IgD-negative memory B cell (primary cell): ENCODE measurements around the gene NPAS3. TPM values are rescaled to one million over a fixed set of nuclear protein-coding genes. Genes with fewer than 3 reads are reported as not detected.

Experiments used
- H3K27ac Mint-ChIP-seq, 3 donors: one replicate each; pipeline ENCODE4 v1.8.0; 2020 to 2022; ENCODE audit warnings: mild to moderate bottlenecking in 3 of 3, mixed read lengths in 3 of 3, moderate library complexity in 1 of 3
- H3K27me3 Mint-ChIP-seq: one replicate; pipeline ENCODE4 v1.8.0; 2021; ENCODE audit warnings: mixed read lengths
- H3K36me3 Mint-ChIP-seq: one replicate; pipeline ENCODE4 v1.8.0; 2020; ENCODE audit warnings: mild to moderate bottlenecking, mixed read lengths
- H3K4me1 Mint-ChIP-seq, 3 donors: one replicate each; pipeline ENCODE4 v1.8.0; 2020 to 2022; ENCODE audit warnings: mixed read lengths in 3 of 3, mild to moderate bottlenecking in 1 of 3
- H3K4me3 Mint-ChIP-seq, 4 donors: one replicate each; pipeline ENCODE4 v1.8.0; 2020 to 2022; ENCODE audit warnings: mild to moderate bottlenecking in 4 of 4, mixed read lengths in 4 of 4, moderate library complexity in 3 of 4
- H3K9me3 Mint-ChIP-seq, 3 donors: one replicate each; pipeline ENCODE4 v1.8.0; 2020 to 2021; ENCODE audit warnings: mixed read lengths in 3 of 3, mild to moderate bottlenecking in 1 of 3
- polyA plus RNA-seq: library from polyadenylated mRNA; unstranded; fragments of 300-500 nt; fragmentation: Illumina TruSeq; gene quantifications from one replicate; pipeline ENCODE4 v1.2.3, GENCODE V29; 2021

Gene NPAS3
- polyA plus RNA-seq, 1 donor from 2014 or later, result not detected

DNA sequence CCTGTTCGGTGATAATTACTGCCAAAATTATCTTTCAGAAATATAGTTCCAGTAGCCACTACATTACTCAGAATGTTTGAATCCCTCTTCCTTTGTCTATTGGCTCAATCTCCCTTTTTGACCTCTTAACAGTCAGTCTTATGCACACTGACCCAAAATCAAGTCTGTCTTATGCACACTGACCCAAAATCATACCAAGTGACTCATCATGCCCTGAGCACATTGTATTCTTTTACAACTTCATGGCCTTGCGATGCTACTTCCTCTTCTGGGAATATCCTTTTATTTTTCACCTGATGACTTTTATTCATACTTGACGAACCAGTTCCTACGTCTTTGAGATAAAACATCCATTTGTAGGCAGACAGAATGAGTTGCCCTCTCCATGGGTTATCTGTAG, 182.3 kb downstream of the NPAS3 start:
- no peak overlapping the region for H3K4me3 Mint-ChIP-seq
- H3K36me3 Mint-ChIP-seq, result no peaks in the 10 kb centered on the region
- H3K4me1 Mint-ChIP-seq, result no peaks in the 10 kb centered on the region
- peak overlapping the region in 1 of 3 donors; percentile 14 for H3K27ac Mint-ChIP-seq
- no peaks in the 10 kb centered on the region for H3K27me3 Mint-ChIP-seq
- peaks cover 0 to 2% (median 0%) of the 10 kb centered on the region in 3 donors for H3K9me3 Mint-ChIP-seq

DNA sequence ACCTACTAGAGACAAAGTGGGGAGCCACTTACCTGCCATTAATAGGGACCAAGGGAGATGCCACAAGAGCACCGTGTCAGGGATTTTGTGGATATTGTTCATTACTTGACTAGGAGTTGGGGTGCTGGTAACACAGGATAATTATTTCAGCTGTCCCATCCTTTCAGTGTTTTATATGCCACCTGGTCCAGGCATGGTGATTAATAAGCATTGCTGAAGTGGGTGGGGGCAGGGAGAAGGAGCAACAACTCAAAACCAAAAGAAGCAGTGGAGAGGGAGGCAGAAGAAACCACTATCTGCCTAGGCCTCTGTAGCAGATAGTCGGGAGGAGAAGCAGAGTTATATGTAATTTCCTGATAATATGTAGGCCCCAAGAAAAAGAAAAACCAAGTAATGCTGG, 184.6 kb downstream of the NPAS3 start:
- H3K4me3 Mint-ChIP-seq, result no peak overlapping the region
- H3K4me1 Mint-ChIP-seq, result no peaks in the 10 kb centered on the region
- H3K27ac Mint-ChIP-seq, result no peak overlapping the region
- peaks cover 2 to 3% (median 3%) of the 10 kb centered on the region in 3 donors for H3K9me3 Mint-ChIP-seq
- no peaks in the 10 kb centered on the region for H3K36me3 Mint-ChIP-seq
- no peaks in the 10 kb centered on the region for H3K27me3 Mint-ChIP-seq

DNA sequence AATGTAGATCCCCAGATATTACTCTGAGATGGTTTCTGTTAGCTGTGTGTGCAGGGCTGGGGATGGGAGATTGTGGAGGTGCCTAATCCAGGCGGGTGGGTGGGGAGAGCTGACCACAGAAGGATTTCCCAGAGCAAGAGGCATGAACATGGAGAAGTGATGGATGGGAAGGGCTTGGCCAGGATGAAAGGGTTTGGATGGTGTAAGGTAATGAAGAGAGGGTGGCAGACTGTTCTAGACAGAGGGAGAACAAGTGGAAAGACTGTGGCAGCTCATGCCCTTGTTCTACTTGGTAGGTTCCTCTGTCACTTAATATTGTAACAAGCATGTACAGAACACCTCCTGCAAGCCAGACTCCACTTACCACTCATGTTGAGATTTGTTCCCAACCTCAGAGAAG, 187.8 kb downstream of the NPAS3 start:
- no peak overlapping the region for H3K27ac Mint-ChIP-seq
- peaks cover 3% of the 10 kb centered on the region in 3 donors for H3K9me3 Mint-ChIP-seq
- H3K4me1 Mint-ChIP-seq, result no peaks in the 10 kb centered on the region
- no peak overlapping the region for H3K4me3 Mint-ChIP-seq
- no peaks in the 10 kb centered on the region for H3K36me3 Mint-ChIP-seq
- H3K27me3 Mint-ChIP-seq, result no peaks in the 10 kb centered on the region

DNA sequence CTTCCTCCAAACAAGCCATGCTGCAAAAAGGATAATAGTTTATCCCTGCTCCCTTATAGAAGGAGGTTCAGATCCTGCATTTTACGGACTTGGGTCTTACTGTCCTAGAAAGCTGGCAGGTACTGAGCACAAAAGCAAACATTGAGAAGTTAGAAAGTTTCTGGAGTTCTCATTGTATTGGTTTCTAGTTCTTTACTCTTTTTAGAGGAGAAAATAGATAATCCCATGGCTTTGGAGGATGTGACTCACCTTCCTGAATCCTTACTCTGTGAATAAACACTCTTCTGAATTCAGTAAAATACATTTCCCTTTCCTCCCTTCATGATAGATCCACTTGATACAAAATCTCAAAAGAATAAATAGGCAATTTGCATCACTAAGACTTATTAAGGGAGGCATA, 188.9 kb downstream of the NPAS3 start:
- peaks cover 3 to 6% (median 3%) of the 10 kb centered on the region in 3 donors for H3K9me3 Mint-ChIP-seq
- H3K36me3 Mint-ChIP-seq, result no peaks in the 10 kb centered on the region
- H3K27ac Mint-ChIP-seq, result no peak overlapping the region
- no peaks in the 10 kb centered on the region for H3K27me3 Mint-ChIP-seq
- H3K4me1 Mint-ChIP-seq, result no peaks in the 10 kb centered on the region
- H3K4me3 Mint-ChIP-seq, result no peak overlapping the region

DNA sequence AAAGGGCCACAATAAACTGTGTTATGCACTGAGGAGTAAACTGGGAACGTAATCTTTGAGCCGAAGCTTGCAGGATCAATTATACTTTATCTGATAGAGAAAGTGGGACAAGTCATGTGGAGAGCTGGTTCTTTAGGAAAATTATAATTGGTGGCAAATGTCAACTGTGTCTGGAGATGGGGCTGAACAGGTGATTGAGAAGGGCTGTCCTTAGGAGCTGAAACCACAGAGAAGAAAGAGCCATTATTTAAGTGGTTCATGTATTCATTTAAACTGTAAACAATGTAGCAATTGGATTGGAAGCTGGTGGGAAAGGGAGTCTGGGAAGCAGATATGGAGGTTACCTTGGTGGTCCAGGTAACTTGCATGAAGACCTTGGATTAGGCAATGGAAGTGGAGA, 193.1 kb downstream of the NPAS3 start:
- no peaks in the 10 kb centered on the region for H3K4me1 Mint-ChIP-seq
- H3K4me3 Mint-ChIP-seq, result no peak overlapping the region
- H3K9me3 Mint-ChIP-seq, result peaks cover 0 to 3% (median 2%) of the 10 kb centered on the region in 3 donors
- H3K27ac Mint-ChIP-seq, result no peak overlapping the region
- H3K36me3 Mint-ChIP-seq, result no peaks in the 10 kb centered on the region
- H3K27me3 Mint-ChIP-seq, result no peaks in the 10 kb centered on the region

DNA sequence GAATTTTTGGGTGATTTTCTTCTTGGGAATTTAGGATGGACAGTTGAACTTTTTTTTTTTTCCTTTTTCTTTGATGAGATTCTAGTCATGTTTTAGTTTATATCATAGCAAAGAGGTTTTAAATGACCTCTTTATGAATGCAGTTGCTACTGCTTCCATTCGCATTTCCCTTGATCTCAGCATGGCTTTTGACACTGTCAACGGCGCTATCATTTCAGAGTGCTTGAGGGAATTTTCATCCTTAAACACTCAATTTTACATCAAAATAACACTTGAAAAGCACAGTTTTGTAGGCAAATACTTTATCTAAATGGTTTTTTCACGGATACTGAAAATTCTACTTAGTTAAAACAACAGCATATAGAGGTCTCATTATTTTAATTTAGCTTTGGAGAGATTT, 195.5 kb downstream of the NPAS3 start:
- H3K36me3 Mint-ChIP-seq, result no peaks in the 10 kb centered on the region
- no peaks in the 10 kb centered on the region for H3K4me1 Mint-ChIP-seq
- no peak overlapping the region for H3K27ac Mint-ChIP-seq
- peaks cover 0 to 4% (median 2%) of the 10 kb centered on the region in 3 donors for H3K9me3 Mint-ChIP-seq
- no peak overlapping the region for H3K4me3 Mint-ChIP-seq
- no peaks in the 10 kb centered on the region for H3K27me3 Mint-ChIP-seq

DNA sequence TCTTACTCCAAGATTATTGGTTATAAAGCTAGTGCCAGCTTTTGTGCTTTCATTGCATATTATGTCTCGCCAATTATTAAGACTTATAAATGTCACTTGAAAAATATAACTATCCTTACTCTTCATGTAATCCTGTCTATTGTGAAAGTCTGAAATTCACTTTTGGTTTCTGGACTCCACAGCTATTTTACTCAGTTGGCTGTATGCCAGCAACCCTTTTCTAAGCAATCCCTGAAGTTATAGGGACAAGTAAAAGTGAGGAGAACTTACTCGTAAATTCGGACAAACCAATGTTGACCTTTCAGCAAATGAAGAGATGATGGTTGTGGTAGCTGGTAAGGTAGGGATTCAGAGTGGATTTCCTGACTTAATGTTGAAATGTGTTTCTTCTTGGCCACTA, 196.3 kb downstream of the NPAS3 start:
- H3K4me1 Mint-ChIP-seq, result no peaks in the 10 kb centered on the region
- no peak overlapping the region for H3K27ac Mint-ChIP-seq
- peaks cover 0 to 4% (median 3%) of the 10 kb centered on the region in 3 donors for H3K9me3 Mint-ChIP-seq
- no peaks in the 10 kb centered on the region for H3K36me3 Mint-ChIP-seq
- H3K27me3 Mint-ChIP-seq, result no peaks in the 10 kb centered on the region
- H3K4me3 Mint-ChIP-seq, result no peak overlapping the region

DNA sequence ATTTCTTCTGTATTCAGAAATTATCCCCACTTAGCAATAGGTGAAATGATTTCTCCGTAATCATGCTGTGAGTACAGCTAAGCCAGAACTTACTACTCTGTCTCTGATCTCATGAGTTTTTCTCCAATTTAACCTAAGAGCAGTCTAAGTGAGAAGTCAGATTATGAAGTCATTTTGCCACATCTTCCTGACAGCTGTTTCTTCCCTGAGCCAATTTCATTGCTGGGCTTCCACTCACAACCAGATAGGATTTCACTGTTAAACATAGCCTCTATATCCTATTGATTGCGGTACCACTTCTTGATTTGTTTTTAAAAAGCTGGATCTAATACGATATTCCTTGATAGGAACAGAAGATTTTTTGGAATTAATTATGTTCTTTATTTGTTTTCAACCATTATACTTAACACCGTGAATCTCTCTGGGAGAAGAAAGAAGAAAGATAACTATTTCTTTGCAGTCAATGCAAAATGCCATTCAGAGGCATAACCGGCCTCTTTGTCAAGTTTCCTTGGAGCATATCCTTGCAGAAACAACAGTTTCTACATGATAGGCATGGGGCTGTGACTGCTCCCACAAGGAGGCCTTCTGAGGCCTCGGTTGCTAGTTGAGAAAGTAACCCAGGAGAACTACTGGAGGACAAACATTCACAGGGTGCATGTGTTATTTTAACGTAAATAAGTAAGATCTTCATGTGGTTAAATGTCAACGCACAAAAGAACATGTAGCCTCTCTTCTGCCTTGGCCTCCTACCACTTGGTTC, 212.2 kb downstream of the NPAS3 start:
- Mint-ChIP-seq H3K9me3 (peaks cover 0 to 8% (median 2%) of the 10 kb centered on the region in 3 donors), H3K4me3 (no peak overlapping the region), H3K4me1 (no peaks in the 10 kb centered on the region), H3K36me3 (no peaks in the 10 kb centered on the region), H3K27ac (no peak overlapping the region), H3K27me3 (no peaks in the 10 kb centered on the region)

DNA sequence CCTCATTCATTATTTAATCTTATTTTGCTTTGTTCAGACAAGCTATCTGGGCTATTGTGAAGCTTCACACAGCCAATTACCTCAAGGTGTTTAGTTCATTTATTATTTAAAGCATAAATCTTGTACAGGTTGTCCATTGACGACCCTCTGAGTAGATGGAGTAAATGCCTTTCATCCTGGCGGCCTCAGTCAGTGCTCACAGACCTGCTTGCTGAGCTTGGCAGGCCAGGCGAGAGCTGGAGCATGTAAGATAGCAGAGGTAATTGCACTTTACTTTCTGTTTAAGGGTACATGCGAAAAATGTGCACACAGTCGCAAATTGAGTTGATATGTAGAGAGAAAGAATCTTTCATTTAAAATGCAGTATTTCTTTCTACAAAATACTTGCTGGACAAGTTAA, 224.4 kb downstream of the NPAS3 start:
- Mint-ChIP-seq H3K27me3 (no peaks in the 10 kb centered on the region), H3K36me3 (no peaks in the 10 kb centered on the region), H3K27ac (no peak overlapping the region), H3K9me3 (peaks cover 0 to 4% (median 3%) of the 10 kb centered on the region in 3 donors), H3K4me3 (peak overlapping the region in 1 of 4 donors; percentile 74), H3K4me1 (peaks cover 0 to 4% (median 0%) of the 10 kb centered on the region in 3 donors)

DNA sequence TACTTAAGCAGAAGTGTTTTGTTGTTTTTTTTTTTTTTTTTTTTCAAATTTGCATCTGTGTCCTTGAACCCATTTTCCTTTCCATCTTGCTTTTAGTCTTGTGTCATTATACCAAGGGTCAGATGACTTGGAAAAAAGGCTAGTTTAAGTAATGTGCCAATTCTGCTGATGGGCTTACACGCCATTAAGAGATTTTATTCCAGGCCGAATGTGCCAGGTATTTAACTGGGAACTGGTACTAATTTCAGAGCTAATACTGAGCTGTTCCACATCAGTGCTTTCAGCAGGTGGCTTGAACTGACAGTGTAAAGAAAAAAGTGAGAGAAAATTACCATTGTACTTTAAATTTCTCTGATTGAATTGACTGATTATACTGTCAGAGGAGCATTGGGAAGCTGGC, 224.9 kb downstream of the NPAS3 start:
- Mint-ChIP-seq H3K36me3 (no peaks in the 10 kb centered on the region), H3K27ac (no peak overlapping the region), H3K27me3 (no peaks in the 10 kb centered on the region), H3K9me3 (peaks cover 0 to 1% (median 0%) of the 10 kb centered on the region in 3 donors), H3K4me1 (peaks cover 0 to 4% (median 0%) of the 10 kb centered on the region in 3 donors), H3K4me3 (no peak overlapping the region)

DNA sequence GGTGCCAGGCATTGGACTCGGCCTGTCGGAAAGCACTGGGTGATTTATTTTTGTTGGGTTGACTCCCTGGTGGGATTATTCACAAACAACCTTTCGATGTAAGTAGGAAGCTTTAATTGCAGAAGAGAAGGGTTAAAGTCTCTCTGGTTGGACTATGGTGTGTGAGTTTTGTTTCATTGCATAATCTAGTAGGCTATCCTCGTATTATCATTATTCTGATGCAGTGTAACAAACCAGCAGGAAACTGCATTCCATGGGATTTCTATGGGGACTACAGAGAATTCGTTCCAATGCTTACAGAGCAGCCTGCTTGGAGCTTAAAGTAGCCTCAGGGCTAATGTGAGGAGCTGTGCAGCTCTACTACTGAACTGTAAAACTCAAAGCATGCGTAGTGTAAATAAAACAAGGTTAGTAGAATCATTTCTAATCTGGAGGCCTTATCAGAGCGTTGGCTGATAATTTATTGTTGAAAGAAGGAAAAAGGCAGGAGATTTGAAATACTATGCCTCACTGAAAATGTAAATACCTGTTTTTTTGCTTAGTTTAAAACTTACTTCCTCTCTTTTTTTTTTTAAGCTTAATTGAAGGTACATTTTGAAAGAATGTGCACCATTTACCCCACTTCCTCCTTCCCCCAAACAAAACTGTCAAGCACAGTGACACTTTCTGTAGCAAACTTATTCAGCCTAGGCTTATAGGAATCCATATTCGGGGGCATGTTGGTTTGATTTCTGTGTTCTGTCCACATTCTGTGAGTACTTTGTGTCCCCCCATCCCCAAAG, 226.7 kb downstream of the NPAS3 start:
- Mint-ChIP-seq H3K27ac (no peak overlapping the region), H3K4me3 (no peak overlapping the region), H3K36me3 (no peaks in the 10 kb centered on the region), H3K4me1 (peaks cover 0 to 4% (median 0%) of the 10 kb centered on the region in 3 donors), H3K27me3 (no peaks in the 10 kb centered on the region), H3K9me3 (peaks cover 0 to 4% (median 0%) of the 10 kb centered on the region in 3 donors)

DNA sequence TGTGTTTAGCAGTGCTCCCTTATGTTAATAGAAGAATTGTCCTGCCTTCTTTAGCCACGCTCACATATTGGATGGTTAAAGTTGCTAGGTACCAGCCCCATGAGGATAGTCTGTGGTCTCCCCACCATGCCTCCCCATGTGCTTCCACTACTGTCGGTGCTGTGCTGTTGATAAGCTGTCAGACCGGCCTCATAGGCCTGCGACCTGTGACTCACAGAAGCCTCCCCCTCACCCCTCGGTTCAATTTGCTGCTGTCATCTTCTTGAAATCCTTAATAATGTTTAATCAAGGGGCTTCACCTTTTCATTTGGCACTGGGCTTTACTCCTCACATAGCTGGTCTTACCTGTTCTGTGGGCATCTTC, 227.2 kb downstream of the NPAS3 start:
- Mint-ChIP-seq H3K4me1 (peaks cover 0 to 4% (median 0%) of the 10 kb centered on the region in 3 donors), H3K27me3 (no peaks in the 10 kb centered on the region), H3K9me3 (peaks cover 0 to 10% (median 1%) of the 10 kb centered on the region in 3 donors), H3K36me3 (no peaks in the 10 kb centered on the region), H3K4me3 (no peak overlapping the region), H3K27ac (no peak overlapping the region)

DNA sequence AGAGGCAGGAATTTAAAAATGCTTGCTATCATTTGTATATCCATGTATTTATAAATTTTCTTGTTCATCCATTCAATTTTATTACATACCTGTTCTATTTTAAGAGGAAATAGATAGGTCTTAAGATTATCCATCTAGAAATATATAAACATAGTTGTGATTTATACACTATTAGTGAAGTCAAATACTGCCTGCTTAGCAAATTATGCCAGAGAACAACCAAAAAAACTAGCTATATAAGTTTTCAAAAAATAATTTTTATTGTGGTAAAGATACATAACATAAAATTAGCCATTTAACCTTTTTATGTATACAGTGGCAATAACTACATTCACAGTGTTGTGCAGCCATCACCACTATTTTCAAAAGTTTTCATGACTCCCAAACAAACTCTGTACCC, 237.3 kb downstream of the NPAS3 start:
- no peak overlapping the region for H3K27ac Mint-ChIP-seq
- peaks cover 1 to 6% (median 5%) of the 10 kb centered on the region in 3 donors for H3K9me3 Mint-ChIP-seq

DNA sequence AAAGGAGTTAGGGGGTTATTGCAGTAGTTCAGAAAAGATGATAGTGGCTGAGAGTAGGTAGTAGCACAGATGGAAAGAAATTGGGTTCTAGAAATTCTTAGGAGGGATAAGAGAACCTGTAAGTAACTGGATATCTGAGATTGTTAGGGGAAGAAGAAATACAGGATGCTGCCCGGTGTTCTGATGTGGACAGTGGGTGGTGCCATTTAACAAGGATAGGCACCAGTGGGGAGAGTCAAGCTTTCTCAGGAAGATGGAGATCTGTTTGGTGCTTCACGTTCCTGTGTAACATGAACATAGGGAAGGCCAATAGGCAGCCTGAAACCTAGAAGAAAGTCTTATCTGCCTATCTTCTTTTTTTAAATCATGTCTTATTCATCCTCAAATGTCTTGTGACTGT, 245.9 kb downstream of the NPAS3 start:
- Mint-ChIP-seq H3K27me3 (no peaks in the 10 kb centered on the region), H3K36me3 (no peaks in the 10 kb centered on the region), H3K27ac (no peak overlapping the region), H3K4me3 (no peak overlapping the region), H3K4me1 (no peaks in the 10 kb centered on the region), H3K9me3 (peaks cover 2 to 3% (median 3%) of the 10 kb centered on the region in 3 donors)

More for the DNA sequence above, 237.3 kb downstream of the NPAS3 start:
- H3K36me3 Mint-ChIP-seq, result no peaks in the 10 kb centered on the region
- H3K4me3 Mint-ChIP-seq, result no peak overlapping the region
- no peaks in the 10 kb centered on the region for H3K27me3 Mint-ChIP-seq
- no peaks in the 10 kb centered on the region for H3K4me1 Mint-ChIP-seq

DNA sequence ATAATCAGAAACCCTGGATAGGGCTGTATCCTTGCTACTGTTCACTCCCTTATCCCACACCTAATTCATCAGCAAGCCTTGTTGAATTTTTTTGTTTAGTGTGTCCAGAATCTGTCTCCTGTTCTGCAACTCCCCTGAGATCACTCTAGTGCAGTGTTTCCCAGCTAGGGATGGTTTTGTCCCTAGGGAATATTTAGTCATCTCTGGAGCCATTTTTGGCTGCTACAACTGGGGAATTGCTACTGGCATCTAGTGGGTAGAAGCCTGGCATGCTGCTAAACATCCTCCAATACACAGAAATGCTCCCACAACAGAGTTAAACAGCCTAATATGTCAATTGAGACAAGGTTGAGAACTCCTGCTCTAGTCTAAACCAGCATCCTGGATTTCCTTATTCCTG, 248.0 kb downstream of the NPAS3 start:
- Mint-ChIP-seq H3K4me3 (no peak overlapping the region), H3K9me3 (peaks cover 1 to 3% (median 2%) of the 10 kb centered on the region in 3 donors), H3K27ac (no peak overlapping the region), H3K27me3 (no peaks in the 10 kb centered on the region), H3K36me3 (no peaks in the 10 kb centered on the region), H3K4me1 (no peaks in the 10 kb centered on the region)
